Stimulated activated CD8-positive, alpha-beta memory T cell treated with anti-CD3 and anti-CD28 coated beads, Interleukin-7, amount 100 ng/mL, for 24 hours (primary cell): ENCODE results near the gene BABAM2.

ENCODE experiments used
- DNase-seq: peaks from one replicate; pipeline ENCODE4 v3.0.0-alpha.2; 2020; ENCODE audit warnings: low read depth

BABAM2 gene

GRCh38 chr2:27911458-27912210, 21.1 kb downstream of the BABAM2 start:
- DNase-seq = no peak

- no peak for DNase-seq
Measured at GRCh38 chr2:27912512-27912911, 22.0 kb downstream of the BABAM2 start.

GRCh38 chr2:27914041-27914804, 23.7 kb downstream of the BABAM2 start:
- DNase-seq = no peak

GRCh38 chr2:27914805-27915175, 24.3 kb downstream of the BABAM2 start:
- no peak for DNase-seq

- DNase-seq = no peak
Measured at GRCh38 chr2:27915191-27915590, 24.7 kb downstream of the BABAM2 start.

- no peak for DNase-seq
Measured at GRCh38 chr2:27915874-27916273, 25.3 kb downstream of the BABAM2 start.

- no peak for DNase-seq
Measured at GRCh38 chr2:27916293-27916995, 25.9 kb downstream of the BABAM2 start.

GRCh38 chr2:27920148-27920885, 29.8 kb downstream of the BABAM2 start:
- DNase-seq = no peak

- no peak for DNase-seq
Measured at GRCh38 chr2:27921424-27921823, 30.9 kb downstream of the BABAM2 start.

- DNase-seq = no peak
Measured at GRCh38 chr2:27921880-27922547, 31.5 kb downstream of the BABAM2 start.

- no peak for DNase-seq
Measured at GRCh38 chr2:27922842-27923241, 32.3 kb downstream of the BABAM2 start.

GRCh38 chr2:27925766-27926472, 35.4 kb downstream of the BABAM2 start:
- no peak for DNase-seq

GRCh38 chr2:27929916-27930486, 39.5 kb downstream of the BABAM2 start:
- DNase-seq = no peak

GRCh38 chr2:27931361-27931950, 40.9 kb downstream of the BABAM2 start:
- no peak for DNase-seq

- no peak for DNase-seq
Measured at GRCh38 chr2:27932396-27932795, 41.9 kb downstream of the BABAM2 start.

GRCh38 chr2:27935026-27935425, 44.5 kb downstream of the BABAM2 start:
- DNase-seq = no peak

- DNase-seq = no peak
Measured at GRCh38 chr2:27940090-27940671, 49.7 kb downstream of the BABAM2 start.

GRCh38 chr2:27940982-27941381, 50.5 kb downstream of the BABAM2 start:
- no peak for DNase-seq

- DNase-seq = no peak
Measured at GRCh38 chr2:27942612-27943547, 52.4 kb downstream of the BABAM2 start.
